HCT116 (cell line): ENCODE data around the gene SAE1. TPM values are rescaled to one million over a fixed set of nuclear protein-coding genes. Genes with fewer than 3 reads are reported as not detected.

Experiments
- ATAC-seq: fragments of 200-7000 bp; cut with Tn5 transposase; 2 replicates; pipeline ENCODE4 v1.9.1; 2020; ENCODE audit warnings: mild to moderate bottlenecking, moderate library complexity
- BruUV-seq: library from RNA; stranded (reverse); fragments of 400-500 nt; replicated peaks from 2 replicates; lab custom pipeline; 2021; lab: Mats Ljungman, UMichigan
- CTCF ChIA-PET: fragments of 300-600 bp; sonication (Branson Sonifier 250); formaldehyde crosslinking; loops from one replicate; lab custom pipeline; 2021; ENCODE audit warnings: antibody characterized with exemption; lab: Charles Lee
- POLR2A ChIA-PET: fragments of 300-600, 350-600 bp; sonication (Branson Sonifier 250); formaldehyde crosslinking; loops from one replicate; lab custom pipeline; 2021; ENCODE audit warnings: antibody characterized with exemption; lab: Charles Lee
- RAD21 ChIA-PET, 2 experiments: fragments of 300-600 bp; sonication (Branson Sonifier 250); formaldehyde crosslinking; loops; one replicate each; lab custom pipeline; 2023; ENCODE audit warnings: low total read pairs in 2 of 2; ENCODE audit not compliant: uncharacterized antibody in 2 of 2, unreplicated experiment in 2 of 2, low non-redundant PET in 1 of 2; lab: Charles Lee
- DNase-seq: peaks from one replicate; pipeline ENCODE4 v3.0.0-alpha.2; 2010; ENCODE audit warnings: low read depth, low spot score
- H2AFZ ChIP-seq: fragments of 200-600 bp; shearing (Covaris generic), sonication (generic); 2 replicates; pipeline ENCODE4 v1.6.1; 2017; ENCODE audit warnings: low read depth, mixed run types, mixed read lengths, antibody characterized with exemption, low read length; ENCODE audit not compliant: poor library complexity, severe bottlenecking
- H3K27ac ChIP-seq: 2 replicates; pipeline ENCODE4 v1.5.1; 2012; ENCODE audit warnings: low read depth, low read length
- H3K27me3 ChIP-seq: fragments of 200-600 bp; sonication (generic); 2 replicates; pipeline ENCODE4 v1.6.1; 2016; ENCODE audit warnings: mixed run types, low read length, mixed read lengths; ENCODE audit not compliant: insufficient read depth
- H3K36me3 ChIP-seq, 2 experiments: fragments of 200-500 bp in 1 of 2; fragments of 200-600 bp in 1 of 2; sonication (Bioruptor generic) in 1 of 2; sonication (generic) in 1 of 2; 2 replicates each; pipeline versions ENCODE4 v1.5.1 to v1.6.1; 2014 to 2016; ENCODE audit warnings: low read length in 2 of 2, inconsistent platforms in 1 of 2, mixed read lengths in 1 of 2, mixed run types in 1 of 2; ENCODE audit not compliant: insufficient read depth in 2 of 2, control insufficient read depth in 1 of 2
- H3K4me1 ChIP-seq, 2 experiments: fragments of 200-600 bp in 1 of 2; sonication (generic) in 1 of 2; 2 replicates each; pipeline versions ENCODE4 v1.5.1 to v1.6.1; 2012 to 2017; ENCODE audit warnings: low read length in 2 of 2, inconsistent platforms in 1 of 2, mild to moderate bottlenecking in 1 of 2, mixed read lengths in 1 of 2, mixed run types in 1 of 2, moderate library complexity in 1 of 2; ENCODE audit not compliant: insufficient read depth in 2 of 2, control insufficient read depth in 1 of 2
- H3K4me2 ChIP-seq: fragments of 200-600 bp; sonication (generic); 2 replicates; pipeline ENCODE4 v1.6.1; 2017; ENCODE audit warnings: mixed run types, low read length, mixed read lengths
- H3K4me3 ChIP-seq, 2 experiments: fragments of 200-600 bp in 1 of 2; sonication (generic) in 1 of 2; replicated peaks in 1 of 2; 2 replicates each; pipeline ENCODE4 v1.5.1; 2011 to 2016; ENCODE audit warnings: low read length in 2 of 2, control low read depth in 1 of 2, low read depth in 1 of 2, mild to moderate bottlenecking in 1 of 2, mixed read lengths in 1 of 2, mixed run types in 1 of 2
- H3K79me2 ChIP-seq: fragments of 200-600 bp; sonication (generic); 2 replicates; pipeline ENCODE4 v1.6.1; 2017; ENCODE audit warnings: mild to moderate bottlenecking, mixed run types, low read length, moderate library complexity, mixed read lengths; ENCODE audit not compliant: insufficient read depth
- H3K9ac ChIP-seq: fragments of 200-600 bp; sonication (generic); 2 replicates; pipeline ENCODE4 v1.6.1; 2016; ENCODE audit warnings: low read length, mixed read lengths
- H3K9me2 ChIP-seq: fragments of 200-600 bp; sonication (generic), shearing (Covaris generic); 2 replicates; pipeline ENCODE4 v1.6.1; 2017; ENCODE audit warnings: mixed run types, mild to moderate bottlenecking, moderate library complexity; ENCODE audit not compliant: insufficient read depth
- H3K9me3 ChIP-seq, 2 experiments: fragments of 200-500 bp in 1 of 2; fragments of 200-600 bp in 1 of 2; sonication (Bioruptor generic) in 1 of 2; sonication (generic) in 1 of 2; 2 replicates each; pipeline ENCODE4 v1.6.1; 2014 to 2017; ENCODE audit warnings: low read length in 2 of 2, mixed read lengths in 2 of 2, inconsistent platforms in 1 of 2, low read depth in 1 of 2, mild to moderate bottlenecking in 1 of 2, mixed run types in 1 of 2, moderate library complexity in 1 of 2; ENCODE audit not compliant: control insufficient read depth in 1 of 2, insufficient read depth in 1 of 2
- H4K20me1 ChIP-seq: fragments of 200-600 bp; sonication (generic), shearing (Covaris generic); 2 replicates; pipeline ENCODE4 v1.6.1; 2017; ENCODE audit warnings: mixed run types, mild to moderate bottlenecking, moderate library complexity; ENCODE audit not compliant: insufficient read depth
- ATF3 ChIP-seq: IDR thresholded peaks from 2 replicates; pipeline ENCODE4 v1.6.1; 2012
- CBX3 ChIP-seq: IDR thresholded peaks from 2 replicates; pipeline ENCODE4 v1.6.1; 2012; ENCODE audit warnings: low read depth
- CEBPB ChIP-seq: IDR thresholded peaks from 2 replicates; pipeline ENCODE4 v1.6.1; 2012; ENCODE audit warnings: low read depth
- CTCF ChIP-seq, 3 experiments: fragments of 200-600 bp in 1 of 3; sonication (generic) in 1 of 3; IDR thresholded peaks in 2 of 3; conservative IDR thresholded peaks in 1 of 3; 2 replicates each; pipeline ENCODE4 v1.5.1; 2012 to 2017; ENCODE audit warnings: low read depth in 2 of 3, low read length in 2 of 3, antibody characterized with exemption in 1 of 3, borderline replicate concordance in 1 of 3, control low read depth in 1 of 3, mild to moderate bottlenecking in 1 of 3, mixed read lengths in 1 of 3, mixed run types in 1 of 3, moderate library complexity in 1 of 3; ENCODE audit not compliant: insufficient read depth in 1 of 3
- EGR1 ChIP-seq: IDR thresholded peaks from 2 replicates; pipeline ENCODE4 v1.6.1; 2012; ENCODE audit warnings: low read depth
- ELF1 ChIP-seq: IDR thresholded peaks from 2 replicates; pipeline ENCODE4 v1.6.1; 2012; ENCODE audit warnings: low read depth, borderline replicate concordance
- EZH2 ChIP-seq: fragments of 200-600 bp; sonication (generic); IDR thresholded peaks from 2 replicates; pipeline ENCODE4 v1.6.1; 2017; ENCODE audit warnings: antibody characterized with exemption, mixed run types
- EZH2phosphoT487 ChIP-seq: fragments of 200-600 bp; IDR thresholded peaks from 2 replicates; pipeline ENCODE4 v1.6.1; 2018; ENCODE audit warnings: antibody characterized with exemption, borderline replicate concordance
- FOSL1 ChIP-seq: IDR thresholded peaks from 2 replicates; pipeline ENCODE4 v1.6.1; 2012; ENCODE audit warnings: low read depth
- JUND ChIP-seq: IDR thresholded peaks from 2 replicates; pipeline ENCODE4 v1.6.1; 2012
- MAX ChIP-seq: IDR thresholded peaks from 2 replicates; pipeline ENCODE4 v1.6.1; 2012
- POLR2A ChIP-seq: IDR thresholded peaks from 2 replicates; pipeline ENCODE4 v1.7.0; 2011; ENCODE audit warnings: borderline replicate concordance; ENCODE audit not compliant: insufficient read depth, insufficient read length; ENCODE audit errors: extremely low read depth
- POLR2AphosphoS5 ChIP-seq: IDR thresholded peaks from 2 replicates; pipeline ENCODE4 v1.6.1; 2011; ENCODE audit warnings: mild to moderate bottlenecking, low read depth, low read length, moderate library complexity
- RAD21 ChIP-seq: IDR thresholded peaks from 2 replicates; pipeline ENCODE4 v1.6.1; 2012; ENCODE audit warnings: low read depth, mild to moderate bottlenecking
- REST ChIP-seq: IDR thresholded peaks from 2 replicates; pipeline ENCODE4 v1.6.1; 2012; ENCODE audit warnings: low read depth
- SIN3A ChIP-seq: IDR thresholded peaks from 2 replicates; pipeline ENCODE4 v1.6.1; 2012; ENCODE audit warnings: low read depth
- SP1 ChIP-seq: IDR thresholded peaks from 2 replicates; pipeline ENCODE4 v1.6.1; 2012; ENCODE audit warnings: low read depth
- SRF ChIP-seq: IDR thresholded peaks from 2 replicates; pipeline ENCODE4 v1.6.1; 2012; ENCODE audit warnings: low read depth
- TCF7L2 ChIP-seq: IDR thresholded peaks from 2 replicates; pipeline ENCODE4 v1.7.0; 2011; ENCODE audit warnings: borderline replicate concordance, inconsistent platforms; ENCODE audit not compliant: insufficient read depth, insufficient read length; ENCODE audit errors: extremely low read depth
- YY1 ChIP-seq: IDR thresholded peaks from 2 replicates; pipeline ENCODE4 v1.6.1; 2011; ENCODE audit warnings: low read length, low read depth, moderate library complexity, mild to moderate bottlenecking; ENCODE audit not compliant: insufficient replicate concordance; ENCODE audit errors: extremely low read depth
- ZNF274 ChIP-seq: fragments of 200-500 bp; sonication (Bioruptor generic); IDR thresholded peaks from 2 replicates; pipeline ENCODE4 v1.6.1; 2014; ENCODE audit warnings: mild to moderate bottlenecking, low read depth, low read length, inconsistent platforms
- intact Hi-C: fragments of 100-400 bp; cut with micrococcal nuclease; formaldehyde crosslinking; loops from 2 replicates; pipeline ENCODE4 v1.10.0; 2022
- total RNA-seq: library from RNA; stranded (reverse); gene quantifications from one replicate; pipeline ENCODE4 v1.2.1, GENCODE V29; 2021; ENCODE audit not compliant: unreplicated experiment

SAE1 gene
- total RNA-seq, 1 experiment from 2014 or later, result 213 TPM

GRCh38 chr19:47096100-47096704, 34.4 kb upstream of the SAE1 start:
- Histone ChIP-seq H3K9ac (peak overlapping the region; percentile 61), H3K27me3 (no peaks in the 10 kb centered on the region), H3K4me3 (peak overlapping the region; percentile 16 to 46; a peak in 3 of 4 replicates), H3K79me2 (peaks cover 58% of the 10 kb centered on the region), H3K4me2 (peak overlapping the region; percentile 85), H3K9me3 (no peaks in the 10 kb centered on the region), H3K27ac (peak overlapping the region; percentile 66), H4K20me1 (no peaks in the 10 kb centered on the region), H2AFZ (no peak overlapping the region), H3K4me1 (peaks cover 50 to 68% of the 10 kb centered on the region in 2 experiments), H3K36me3 (peaks cover 3 to 7% of the 10 kb centered on the region in 2 experiments; a peak in 2 of 4 replicates), H3K9me2 (no peaks in the 10 kb centered on the region)
- intact Hi-C loops, result loop anchor here (1.0 kb wide), 1 partner anchor 16 kb away; no protein-coding TSS in a partner anchor
- ChIA-PET CTCF (interaction anchor here (1.1 to 1.5 kb wide), 3 partner anchors 17 to 83 kb away, joined by 3 to 6 read pairs (median 4); no protein-coding TSS in a partner anchor), POLR2A (interaction anchor here (1.0 to 4.5 kb wide), 2 partner anchors 17 to 130 kb away, joined by 3 to 27 read pairs; partner anchors contain the start of gene ZC3H4), RAD21 (interaction anchor here in 1 of 2 experiments (0.6 kb wide), 1 partner anchor 17 kb away, joined by 3 read pairs; no protein-coding TSS in a partner anchor)
- no TSS peak for BruUV-seq
- ATAC-seq (peak; percentile 93), DNase-seq (peak; percentile 91)
- TF ChIP-seq JUND, result peak; percentile 78
- TF ChIP-seq POLR2A, result no peak
- TF ChIP-seq TCF7L2, result no peak
- TF ChIP-seq ZNF274, result no peak
- TF ChIP-seq EGR1, result peak; percentile 53
- TF ChIP-seq FOSL1, result 0 out of 2 replicates have a peak, but pooled peaks have one; percentile 25
- peak; percentile 91 for TF ChIP-seq CBX3
- TF ChIP-seq ATF3, result no peak
- no peak for TF ChIP-seq EZH2
- no peak for TF ChIP-seq SRF
- no peak for TF ChIP-seq EZH2phosphoT487
- TF ChIP-seq MAX, result peak; percentile 92
- TF ChIP-seq YY1, result peak; percentile 6
- TF ChIP-seq CTCF (IDR thresholded peaks at IDR 0.05 in 2 of 3, conservative IDR thresholded peaks at IDR 0.05 in 1 of 3; ENCODE audit: borderline replicate concordance in 1 of 3, insufficient read depth in 1 of 3, low read depth in 2 of 3, low read length in 2 of 3), result no peak
- peak; percentile 44; the same call in 1 of the 2 replicates for TF ChIP-seq RAD21
- TF ChIP-seq POLR2AphosphoS5, result peak; percentile 65
- TF ChIP-seq SIN3A, result peak; percentile 61
- peak; percentile 99 for TF ChIP-seq SP1
- TF ChIP-seq CEBPB, result no peak; the same call in 1 of the 2 replicates
- no peak for TF ChIP-seq ELF1
- TF ChIP-seq REST, result no peak
